ENCODE measurements around the gene RPS26. TPM values are rescaled to one million over a fixed set of nuclear protein-coding genes. Genes with fewer than 3 reads are reported as not detected.
A peak's percentile ranks its signal among the peaks of the same experiment; 100 is the strongest.

Gene RPS26
- total and polyA plus RNA-seq, 2 of the 13 experiments (the other 11 are each of a cell fraction or from before 2014, with no cell fraction given), result 150 to 421 TPM

DNA sequence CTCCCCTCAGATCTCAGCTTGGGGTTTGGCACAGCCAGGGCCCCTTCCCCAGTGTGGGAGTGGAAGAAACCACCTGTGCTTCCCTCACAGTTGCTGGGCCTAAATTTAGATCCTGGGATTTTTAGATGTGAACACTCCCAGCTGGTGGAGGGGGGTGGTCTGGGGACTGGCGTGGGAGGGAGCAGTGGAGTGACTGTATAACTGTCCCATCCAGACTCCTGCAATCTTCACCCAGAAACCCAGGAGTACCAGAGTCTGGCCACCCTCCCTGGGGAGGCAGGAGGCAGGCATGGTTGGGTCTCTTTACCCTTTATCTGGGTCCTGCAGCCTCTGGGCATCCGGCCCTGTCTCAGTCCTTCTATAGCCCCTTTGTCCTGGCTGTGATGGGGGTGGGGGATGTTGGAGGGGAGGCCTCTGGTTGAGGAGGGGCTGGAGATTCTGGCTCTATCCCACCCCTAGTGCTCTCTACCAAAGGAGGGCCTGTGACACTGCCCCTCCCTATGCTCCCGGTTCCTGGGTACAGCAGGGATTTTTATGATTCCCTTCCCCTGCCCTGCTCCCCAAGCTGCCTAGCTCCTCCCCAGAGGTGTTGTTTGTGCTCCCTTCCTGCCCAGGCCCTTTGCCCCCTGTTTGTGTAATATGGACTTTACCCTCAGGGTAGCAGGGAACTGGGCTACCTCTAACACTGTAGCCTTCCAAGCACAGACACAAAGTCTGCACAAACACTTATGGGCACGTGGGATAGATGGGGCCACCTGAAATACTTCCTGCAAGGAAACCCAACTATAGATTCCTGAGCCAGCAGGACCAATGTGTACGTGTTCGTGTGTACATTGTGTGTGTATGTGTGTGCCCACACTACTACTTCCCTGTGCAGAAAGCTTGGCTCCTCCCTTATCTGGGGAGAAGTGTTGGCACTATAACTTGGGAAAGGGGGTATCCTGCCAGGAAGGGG is 40.0 kb downstream of the RPS26 start (continued):
- TF ChIP-seq MLX (CRISPR knock-in tag; IDR thresholded peaks at IDR 0.05), result peak; percentile 98
- TF ChIP-seq TCF7 (IDR thresholded peaks at IDR 0.05; ENCODE audit: low read depth), result peak; percentile 53; the same call in 1 of the 2 replicates
- 0 out of 2 replicates have a peak, but pooled peaks have one; percentile 28 for TF ChIP-seq PRDM15 (CRISPR knock-in tag; IDR thresholded peaks at IDR 0.05)
- no peak for TF ChIP-seq CBX1 (IDR thresholded peaks at IDR 0.05; ENCODE audit: low read depth)
- peak; percentile 46; the same call in 1 of the 2 replicates for TF ChIP-seq ZNF607 (CRISPR knock-in tag; IDR thresholded peaks at IDR 0.05; ENCODE audit: borderline replicate concordance)
- peak; percentile 64; the same call in 1 of the 2 replicates for TF ChIP-seq SNAPC5 (CRISPR knock-in tag; IDR thresholded peaks at IDR 0.05; ENCODE audit: borderline replicate concordance)
- 0 out of 2 replicates have a peak, but pooled peaks have one; percentile 25 for TF ChIP-seq TOE1 (CRISPR knock-in tag; IDR thresholded peaks at IDR 0.05)
- no peak for TF ChIP-seq CAMTA2 (CRISPR knock-in tag; IDR thresholded peaks at IDR 0.05; ENCODE audit: borderline replicate concordance)
- no peak for TF ChIP-seq REXO4 (CRISPR knock-in tag; IDR thresholded peaks at IDR 0.05; ENCODE audit: borderline replicate concordance)
- TF ChIP-seq ZNF432 (CRISPR knock-in tag; IDR thresholded peaks at IDR 0.05; ENCODE audit: borderline replicate concordance), result no peak
- TF ChIP-seq ZNF446 (CRISPR knock-in tag; IDR thresholded peaks at IDR 0.05), result no peak
- TF ChIP-seq CREM (IDR thresholded peaks at IDR 0.05), result peak; percentile 93
- TF ChIP-seq CREM (CRISPR knock-in tag; IDR thresholded peaks at IDR 0.05), result no peak
- TF ChIP-seq ZSCAN9 (CRISPR knock-in tag; IDR thresholded peaks at IDR 0.05; ENCODE audit: borderline replicate concordance), result peak; percentile 96; the same call in 1 of the 2 replicates
- TF ChIP-seq, protein P1, sequence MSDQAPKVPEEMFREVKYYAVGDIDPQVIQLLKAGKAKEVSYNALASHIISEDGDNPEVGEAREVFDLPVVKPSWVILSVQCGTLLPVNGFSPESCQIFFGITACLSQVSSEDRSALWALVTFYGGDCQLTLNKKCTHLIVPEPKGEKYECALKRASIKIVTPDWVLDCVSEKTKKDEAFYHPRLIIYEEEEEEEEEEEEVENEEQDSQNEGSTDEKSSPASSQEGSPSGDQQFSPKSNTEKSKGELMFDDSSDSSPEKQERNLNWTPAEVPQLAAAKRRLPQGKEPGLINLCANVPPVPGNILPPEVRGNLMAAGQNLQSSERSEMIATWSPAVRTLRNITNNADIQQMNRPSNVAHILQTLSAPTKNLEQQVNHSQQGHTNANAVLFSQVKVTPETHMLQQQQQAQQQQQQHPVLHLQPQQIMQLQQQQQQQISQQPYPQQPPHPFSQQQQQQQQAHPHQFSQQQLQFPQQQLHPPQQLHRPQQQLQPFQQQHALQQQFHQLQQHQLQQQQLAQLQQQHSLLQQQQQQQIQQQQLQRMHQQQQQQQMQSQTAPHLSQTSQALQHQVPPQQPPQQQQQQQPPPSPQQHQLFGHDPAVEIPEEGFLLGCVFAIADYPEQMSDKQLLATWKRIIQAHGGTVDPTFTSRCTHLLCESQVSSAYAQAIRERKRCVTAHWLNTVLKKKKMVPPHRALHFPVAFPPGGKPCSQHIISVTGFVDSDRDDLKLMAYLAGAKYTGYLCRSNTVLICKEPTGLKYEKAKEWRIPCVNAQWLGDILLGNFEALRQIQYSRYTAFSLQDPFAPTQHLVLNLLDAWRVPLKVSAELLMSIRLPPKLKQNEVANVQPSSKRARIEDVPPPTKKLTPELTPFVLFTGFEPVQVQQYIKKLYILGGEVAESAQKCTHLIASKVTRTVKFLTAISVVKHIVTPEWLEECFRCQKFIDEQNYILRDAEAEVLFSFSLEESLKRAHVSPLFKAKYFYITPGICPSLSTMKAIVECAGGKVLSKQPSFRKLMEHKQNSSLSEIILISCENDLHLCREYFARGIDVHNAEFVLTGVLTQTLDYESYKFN (CRISPR knock-in tag; conservative IDR thresholded peaks at IDR 0.05), result peak; percentile 100
- TF ChIP-seq, protein P2, sequence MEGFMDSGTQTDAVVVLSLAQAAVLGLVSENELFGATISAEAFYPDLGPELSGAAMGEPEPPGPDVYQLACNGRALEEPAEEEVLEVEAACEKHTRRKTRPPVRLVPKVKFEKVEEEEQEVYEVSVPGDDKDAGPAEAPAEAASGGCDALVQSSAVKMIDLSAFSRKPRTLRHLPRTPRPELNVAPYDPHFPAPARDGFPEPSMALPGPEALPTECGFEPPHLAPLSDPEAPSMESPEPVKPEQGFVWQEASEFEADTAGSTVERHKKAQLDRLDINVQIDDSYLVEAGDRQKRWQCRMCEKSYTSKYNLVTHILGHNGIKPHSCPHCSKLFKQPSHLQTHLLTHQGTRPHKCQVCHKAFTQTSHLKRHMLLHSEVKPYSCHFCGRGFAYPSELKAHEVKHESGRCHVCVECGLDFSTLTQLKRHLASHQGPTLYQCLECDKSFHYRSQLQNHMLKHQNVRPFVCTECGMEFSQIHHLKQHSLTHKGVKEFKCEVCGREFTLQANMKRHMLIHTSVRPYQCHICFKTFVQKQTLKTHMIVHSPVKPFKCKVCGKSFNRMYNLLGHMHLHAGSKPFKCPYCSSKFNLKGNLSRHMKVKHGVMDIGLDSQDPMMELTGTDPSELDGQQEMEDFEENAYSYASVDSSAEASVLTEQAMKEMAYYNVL (CRISPR knock-in tag; IDR thresholded peaks at IDR 0.05; ENCODE audit: borderline replicate concordance), result peak; percentile 84; the same call in 1 of the 2 replicates
- 0 out of 2 replicates have a peak, but pooled peaks have one; percentile 26 for TF ChIP-seq RBAK (CRISPR knock-in tag; IDR thresholded peaks at IDR 0.05)
- TF ChIP-seq GLI4 (CRISPR knock-in tag; IDR thresholded peaks at IDR 0.05; ENCODE audit: borderline replicate concordance), result no peak
